Subcutaneous adipose tissue (tissue), 4 donors: ENCODE data around the gene ATG7. TPM values are rescaled to one million over a fixed set of nuclear protein-coding genes. Genes with fewer than 3 reads are reported as not detected.

ENCODE experiments used
- CTCF ChIP-seq: fragments of 450-650 bp; IDR thresholded peaks from one replicate; pipeline ENCODE4 v1.5.1; 2016; ENCODE audit warnings: low read depth, mild to moderate bottlenecking, control low read depth, antibody characterized with exemption, moderate library complexity
- total RNA-seq, 4 donors: library from RNA; depleted of rRNA; stranded (reverse); fragments of >200 nt; gene quantifications; one replicate each; pipeline ENCODE4 v1.1.0, GENCODE V29; 2016

ATG7 gene
- 100 to 1,000 TPM in 1 of 4 donors, 10 to 100 TPM in 3; 55.0 to 130 (median 87.5) TPM for total RNA-seq

- no peak for TF ChIP-seq CTCF
These were observed at the start of gene ATG7 for GRCh38 chr3:11271986-11272904. Gene ATG7 (plus strand): TSS chr3:11272397. CDS start chr3:11298696, 26,299 bp downstream.

GRCh38 chr3:11224010-11224409 lies 48.2 kb upstream of the ATG7 start:
- no peak for TF ChIP-seq CTCF

- TF ChIP-seq CTCF, result no peak
These were observed 47.3 kb upstream of the ATG7 start for GRCh38 chr3:11224870-11225229.

- TF ChIP-seq CTCF, result no peak
These were observed 46.2 kb upstream of the ATG7 start for GRCh38 chr3:11226042-11226370.

GRCh38 chr3:11228041-11228440 lies 44.2 kb upstream of the ATG7 start:
- no peak for TF ChIP-seq CTCF

GRCh38 chr3:11230125-11230524 lies 42.1 kb upstream of the ATG7 start:
- no peak for TF ChIP-seq CTCF

GRCh38 chr3:11230832-11231231 lies 41.4 kb upstream of the ATG7 start:
- TF ChIP-seq CTCF, result no peak
